Effector memory CD8-positive, alpha-beta T cell (primary cell): ENCODE results near the gene NR3C2.

Experiments used
- ATAC-seq: fragments of 150-1000 bp; cut with Tn5 transposase; replicated peaks from 2 replicates; pipeline ENCODE4 v1.10.0; 2021; ENCODE audit warnings: mild to moderate bottlenecking, moderate library complexity
- DNase-seq, 3 experiments: peaks; one replicate each; pipeline ENCODE4 v3.0.0; 2021
- H3K27ac Mint-ChIP-seq, 2 donors: one replicate each; pipeline ENCODE4 v1.8.0; 2022; ENCODE audit warnings: mild to moderate bottlenecking in 2 of 2, mixed read lengths in 2 of 2, moderate library complexity in 2 of 2
- H3K27me3 Mint-ChIP-seq, 2 donors: one replicate each; pipeline ENCODE4 v1.8.0; 2022; ENCODE audit warnings: mixed read lengths in 2 of 2
- H3K36me3 Mint-ChIP-seq: one replicate; pipeline ENCODE4 v1.8.0; 2022; ENCODE audit warnings: mild to moderate bottlenecking, moderate library complexity, mixed read lengths; ENCODE audit not compliant: insufficient read depth
- H3K4me1 Mint-ChIP-seq, 2 donors: one replicate each; pipeline ENCODE4 v1.8.0; 2022; ENCODE audit warnings: low read depth in 2 of 2, mixed read lengths in 2 of 2
- H3K4me3 Mint-ChIP-seq, 2 donors: one replicate each; pipeline ENCODE4 v1.8.0; 2022; ENCODE audit warnings: mild to moderate bottlenecking in 2 of 2, mixed read lengths in 2 of 2, moderate library complexity in 2 of 2
- H3K9me3 Mint-ChIP-seq, 2 donors: one replicate each; pipeline ENCODE4 v1.8.0; 2022; ENCODE audit warnings: mixed read lengths in 2 of 2
- total RNA-seq, 9 experiments: gene quantifications; one replicate each; lab custom pipeline; 2026; lab: John Stamatoyannopoulos, UW

NR3C2 gene
- 3.8 to 101 (median 35.0) reads per million in 9 experiments for total RNA-seq

DNA sequence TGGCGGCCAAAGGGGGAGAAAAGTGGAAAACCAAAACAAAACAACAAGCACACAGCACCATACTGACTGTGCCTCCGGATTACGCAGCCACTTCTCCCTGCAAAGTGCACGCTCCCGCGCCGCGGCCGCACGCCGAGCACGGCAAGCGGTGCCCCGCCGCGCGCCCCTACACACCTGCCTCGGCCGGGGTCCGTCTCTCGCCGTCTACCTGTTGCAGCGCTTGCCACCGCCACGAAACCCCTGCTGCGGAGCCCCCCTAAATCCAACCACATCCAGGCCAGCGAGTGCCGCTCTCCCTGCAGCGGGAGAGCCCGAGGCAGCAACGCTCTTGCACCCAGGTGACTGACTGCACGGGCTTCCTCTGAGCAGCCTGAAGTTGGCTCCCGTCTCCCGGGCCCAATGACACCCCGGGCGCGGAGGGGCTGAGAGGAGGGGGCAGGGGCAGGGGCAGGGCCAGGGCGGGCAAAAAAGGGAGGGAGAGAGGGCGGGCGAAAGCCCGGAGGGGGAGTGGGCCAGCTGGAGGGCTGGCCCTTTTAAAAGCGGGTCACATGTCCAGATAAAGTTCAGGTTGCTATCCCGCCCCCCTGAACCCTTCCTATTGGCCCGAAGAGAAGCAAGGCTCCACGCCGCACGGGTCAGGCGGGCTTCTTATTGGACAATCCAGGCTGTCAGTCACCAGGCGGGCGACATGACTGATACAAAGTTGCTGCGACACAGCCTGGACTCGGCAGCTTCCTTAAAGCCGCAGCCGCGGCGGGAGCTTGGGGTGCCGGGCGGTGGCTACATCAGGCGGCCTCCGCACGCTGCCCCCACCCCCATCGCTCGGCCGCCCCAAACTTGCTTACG lies at the start of gene NR3C2:
Gene NR3C2, minus strand, starts transcription at position 429 of the 846 bp plus-strand sequence.
- no peaks in the 10 kb centered on the region for H3K9me3 Mint-ChIP-seq

DNA sequence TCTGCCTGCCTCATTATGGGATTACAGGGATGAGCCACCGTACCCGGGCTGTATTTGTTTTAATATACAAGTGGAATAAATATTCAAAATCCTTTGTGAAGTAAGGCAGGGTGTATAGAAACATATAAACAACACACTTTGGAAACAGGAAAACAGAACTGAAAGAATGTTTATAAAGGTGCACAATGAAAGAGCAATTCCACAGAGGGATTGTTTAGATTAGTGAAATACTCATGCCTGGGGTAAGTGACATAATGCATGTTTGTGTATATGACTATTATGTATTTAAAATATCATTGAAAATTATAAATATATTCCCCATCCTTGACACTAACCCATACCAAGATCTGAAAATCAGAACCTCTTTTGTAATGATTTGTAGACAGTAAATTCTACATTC lies 45.0 kb upstream of the NR3C2 start:
- Mint-ChIP-seq H3K4me3 (no peak overlapping the region), H3K36me3 (no peaks in the 10 kb centered on the region), H3K4me1 (no peaks in the 10 kb centered on the region), H3K27me3 (peaks cover 0 to 7% of the 10 kb centered on the region in 2 donors), H3K9me3 (peaks cover 2 to 5% of the 10 kb centered on the region in 2 donors), H3K27ac (no peak overlapping the region)
- DNase-seq (no peak), ATAC-seq (no peak)

More for the DNA sequence above, at the start of gene NR3C2:
- Mint-ChIP-seq H3K27ac (peak within 1 kb of the TSS; percentile 99), H3K4me1 (peaks cover 33% of the 10 kb centered on the region in 2 donors), H3K27me3 (peaks cover 0 to 6% of the 10 kb centered on the region in 2 donors), H3K4me3 (peak within 1 kb of the TSS; percentile 90 to 91), H3K36me3 (peaks cover 40% of the 10 kb centered on the region)
- DNase-seq = peak; percentile 93 to 97 (median 95)
- peak; percentile 75 for ATAC-seq

DNA sequence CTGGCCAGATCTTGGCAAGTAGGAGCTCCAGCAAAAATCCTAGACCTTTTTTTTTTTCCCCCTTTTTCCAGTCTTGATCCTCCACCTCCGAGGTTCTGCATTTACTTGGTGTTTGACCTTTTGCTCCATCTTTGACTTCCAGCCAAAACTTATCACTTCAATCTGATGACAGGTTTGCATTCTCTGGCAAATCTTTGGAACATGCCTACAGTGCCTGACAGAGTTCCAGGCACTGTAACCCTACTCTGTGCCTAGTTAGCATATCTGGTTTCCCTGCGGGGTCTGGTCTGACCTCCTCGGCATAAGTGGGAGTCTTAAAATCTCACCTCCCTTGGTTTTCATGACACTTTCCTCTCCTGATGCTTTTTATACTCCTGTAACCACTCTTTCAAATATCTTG lies 39.4 kb upstream of the NR3C2 start:
- no peaks in the 10 kb centered on the region for H3K36me3 Mint-ChIP-seq
- peaks cover 2 to 5% of the 10 kb centered on the region in 2 donors for H3K9me3 Mint-ChIP-seq
- no peaks in the 10 kb centered on the region for H3K4me1 Mint-ChIP-seq
- peaks cover 0 to 7% of the 10 kb centered on the region in 2 donors for H3K27me3 Mint-ChIP-seq
- no peak overlapping the region for H3K4me3 Mint-ChIP-seq
- H3K27ac Mint-ChIP-seq = no peak overlapping the region
- ATAC-seq (no peak), DNase-seq (no peak)

DNA sequence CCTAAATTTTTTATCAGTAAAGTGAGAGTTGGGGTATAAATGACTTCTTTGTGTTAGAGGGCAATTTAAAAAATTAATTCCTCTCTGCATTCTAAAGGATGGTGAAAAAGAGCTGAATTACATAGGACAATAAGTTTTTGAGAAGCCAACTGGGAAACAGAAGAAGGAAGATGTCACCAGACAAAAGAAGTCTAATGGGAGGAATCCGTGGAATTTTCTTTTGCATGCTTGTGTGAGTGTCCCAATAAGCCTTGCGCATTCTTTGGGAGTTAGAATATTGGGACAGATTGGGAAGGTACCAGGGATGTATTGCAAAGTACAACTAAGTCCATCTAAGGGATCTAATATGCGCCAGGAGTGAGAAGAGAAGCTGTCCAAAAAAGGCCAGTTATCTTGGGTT lies 35.1 kb upstream of the NR3C2 start:
- H3K4me3 Mint-ChIP-seq = no peak overlapping the region
- peaks cover 0 to 7% of the 10 kb centered on the region in 2 donors for H3K27me3 Mint-ChIP-seq
- no peak overlapping the region for H3K27ac Mint-ChIP-seq
- peaks cover 0 to 7% of the 10 kb centered on the region in 2 donors for H3K9me3 Mint-ChIP-seq
- H3K36me3 Mint-ChIP-seq = no peaks in the 10 kb centered on the region
- no peak for DNase-seq
- H3K4me1 Mint-ChIP-seq = no peaks in the 10 kb centered on the region
- no peak for ATAC-seq

DNA sequence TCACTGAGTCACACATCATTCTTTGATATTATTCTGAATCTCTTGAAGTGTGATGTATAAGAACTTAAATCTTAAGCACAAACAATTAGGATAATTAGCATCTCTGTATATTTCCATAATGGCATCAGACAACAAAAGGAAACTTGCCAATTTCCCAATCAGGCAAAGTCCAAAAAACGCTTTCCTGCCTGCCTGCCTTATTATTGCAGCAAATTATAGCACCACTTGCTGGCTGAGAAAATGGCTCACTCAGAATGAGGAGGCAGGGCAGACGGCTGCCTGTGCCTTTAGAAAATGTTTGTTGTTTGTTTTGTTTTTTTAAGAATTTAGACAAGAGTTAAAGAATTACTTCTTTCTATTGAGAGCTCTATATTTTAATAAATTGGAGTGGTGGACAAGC lies 27.7 kb upstream of the NR3C2 start:
- H3K27me3 Mint-ChIP-seq = peaks cover under 1 to 9% of the 10 kb centered on the region in 2 donors
- H3K27ac Mint-ChIP-seq = no peak overlapping the region
- H3K4me3 Mint-ChIP-seq = no peak overlapping the region
- ATAC-seq (no peak), DNase-seq (no peak)
- H3K4me1 Mint-ChIP-seq = no peaks in the 10 kb centered on the region
- peaks cover 0 to 2% of the 10 kb centered on the region in 2 donors for H3K9me3 Mint-ChIP-seq
- H3K36me3 Mint-ChIP-seq = no peaks in the 10 kb centered on the region

DNA sequence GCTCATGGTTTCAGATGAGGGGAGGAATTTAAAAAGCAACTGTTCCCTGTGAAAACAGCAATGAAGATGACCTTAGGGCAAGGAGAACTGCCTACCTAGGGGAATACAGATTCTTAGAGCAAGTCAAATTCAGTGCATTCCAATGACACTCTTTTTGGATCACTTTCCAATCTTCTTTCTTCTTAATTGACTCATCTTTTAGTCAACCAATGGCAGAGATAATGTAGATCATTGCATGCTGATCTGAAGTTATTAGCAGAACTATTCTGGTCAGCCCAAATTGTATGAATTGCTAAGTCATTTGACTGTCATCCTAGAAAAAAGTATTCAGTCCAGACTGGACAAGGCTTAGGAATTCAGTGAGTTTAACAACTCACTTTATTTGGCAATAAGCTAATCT lies 12.6 kb upstream of the NR3C2 start:
- Mint-ChIP-seq H3K36me3 (no peaks in the 10 kb centered on the region), H3K27me3 (peaks cover 14 to 18% of the 10 kb centered on the region in 2 donors), H3K4me3 (no peak overlapping the region), H3K4me1 (peaks cover 0 to 4% of the 10 kb centered on the region in 2 donors), H3K27ac (no peak overlapping the region), H3K9me3 (no peaks in the 10 kb centered on the region)
- no peak for ATAC-seq
- no peak for DNase-seq

DNA sequence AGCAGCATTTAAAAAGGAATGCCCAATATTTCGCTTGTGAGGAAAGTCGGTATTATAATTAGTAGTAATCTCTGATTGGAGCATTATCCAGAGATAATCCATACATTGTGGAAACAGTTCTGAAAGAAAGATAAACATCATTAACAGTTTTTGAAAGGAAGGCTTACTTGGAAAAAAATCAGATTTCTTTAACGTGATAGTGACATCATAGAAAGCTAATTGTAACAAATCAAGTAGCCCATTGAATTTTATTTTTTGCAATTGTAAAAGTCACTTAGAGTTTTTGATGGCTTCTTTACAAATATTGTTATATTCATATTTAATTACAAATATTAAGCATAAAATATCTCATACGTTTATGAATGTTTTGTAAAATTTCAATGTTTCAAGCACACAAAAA lies 11.6 kb upstream of the NR3C2 start:
- Mint-ChIP-seq H3K36me3 (no peaks in the 10 kb centered on the region), H3K4me1 (peaks cover 0 to 4% of the 10 kb centered on the region in 2 donors), H3K27me3 (peaks cover 14 to 16% of the 10 kb centered on the region in 2 donors), H3K27ac (no peak overlapping the region), H3K9me3 (no peaks in the 10 kb centered on the region), H3K4me3 (no peak overlapping the region)
- DNase-seq (no peak), ATAC-seq (no peak)

DNA sequence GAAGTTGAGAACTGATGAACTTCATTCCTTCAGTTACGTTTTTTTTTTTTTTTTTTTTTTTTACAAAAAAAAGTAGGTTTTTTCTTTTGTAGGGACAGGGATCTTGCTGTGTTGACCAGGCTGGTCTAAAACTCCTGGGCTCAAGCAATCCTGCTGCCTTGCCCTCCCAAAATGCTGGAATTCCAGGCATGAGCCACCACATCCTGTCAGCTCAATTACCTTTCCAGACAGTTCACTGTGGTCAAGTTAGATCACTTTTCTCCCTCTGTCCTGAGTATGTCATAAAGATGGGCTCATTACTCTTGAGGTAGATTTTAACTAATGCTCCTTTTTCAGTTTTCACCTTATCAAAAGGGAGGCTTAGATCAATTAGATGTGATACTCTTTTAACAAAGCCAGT lies 10.8 kb upstream of the NR3C2 start:
- H3K9me3 Mint-ChIP-seq = no peaks in the 10 kb centered on the region
- no peak overlapping the region for H3K4me3 Mint-ChIP-seq
- H3K36me3 Mint-ChIP-seq = peaks cover 2% of the 10 kb centered on the region
- DNase-seq = no peak
- H3K27me3 Mint-ChIP-seq = peaks cover 8 to 11% of the 10 kb centered on the region in 2 donors
- no peak for ATAC-seq
- H3K4me1 Mint-ChIP-seq = peaks cover 0 to 4% of the 10 kb centered on the region in 2 donors
- no peak overlapping the region for H3K27ac Mint-ChIP-seq

DNA sequence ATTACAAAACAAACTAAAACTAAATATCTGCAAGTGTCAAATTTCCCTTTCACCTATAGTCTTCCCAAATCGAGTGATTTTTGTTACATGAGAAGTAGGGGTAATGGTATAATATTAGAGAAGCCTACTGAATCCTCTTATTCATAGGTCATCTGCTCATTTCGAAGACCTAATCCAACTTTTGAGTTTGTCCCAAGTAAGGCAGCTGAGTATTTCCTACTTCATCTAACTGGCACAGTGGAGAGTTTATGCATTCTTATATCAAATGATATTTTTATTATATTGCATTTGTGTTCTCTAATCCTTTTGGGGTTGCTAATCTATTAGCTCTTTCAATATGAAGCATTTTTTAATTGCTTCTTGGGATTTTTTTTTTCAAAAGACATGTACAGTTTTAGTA lies 7.7 kb upstream of the NR3C2 start:
- Mint-ChIP-seq H3K4me3 (no peak overlapping the region), H3K36me3 (peaks cover 13% of the 10 kb centered on the region), H3K9me3 (no peaks in the 10 kb centered on the region), H3K4me1 (peaks cover 11 to 13% of the 10 kb centered on the region in 2 donors), H3K27ac (no peak overlapping the region), H3K27me3 (peaks cover 0 to 6% of the 10 kb centered on the region in 2 donors)
- ATAC-seq = no peak
- no peak for DNase-seq

DNA sequence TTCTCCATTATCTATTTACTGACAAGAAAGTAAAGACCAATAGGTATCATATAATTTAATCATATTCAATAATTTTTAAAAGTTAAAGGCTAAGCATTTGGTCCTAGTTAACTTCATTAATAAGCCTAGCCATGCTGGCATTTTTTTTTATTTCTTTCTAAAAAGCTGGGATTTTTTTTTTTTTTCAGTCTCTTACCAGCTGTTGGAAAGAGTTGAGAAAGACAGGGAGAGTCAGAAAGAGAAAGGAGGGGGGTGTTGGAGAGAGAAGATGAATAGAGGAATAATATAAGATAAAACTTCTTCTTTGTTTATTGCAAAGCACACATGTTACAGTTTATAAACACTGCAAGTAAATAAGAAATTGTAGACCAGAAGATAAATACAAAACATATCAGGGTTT lies 5.9 kb upstream of the NR3C2 start:
- ATAC-seq (no peak), DNase-seq (no peak)
- H3K27me3 Mint-ChIP-seq = peaks cover 0 to 6% of the 10 kb centered on the region in 2 donors
- H3K4me3 Mint-ChIP-seq = no peak overlapping the region
- H3K9me3 Mint-ChIP-seq = no peaks in the 10 kb centered on the region
- H3K27ac Mint-ChIP-seq = peak overlapping the region; percentile 10 to 44
- peaks cover 26% of the 10 kb centered on the region for H3K36me3 Mint-ChIP-seq
- peaks cover 11 to 13% of the 10 kb centered on the region in 2 donors for H3K4me1 Mint-ChIP-seq

DNA sequence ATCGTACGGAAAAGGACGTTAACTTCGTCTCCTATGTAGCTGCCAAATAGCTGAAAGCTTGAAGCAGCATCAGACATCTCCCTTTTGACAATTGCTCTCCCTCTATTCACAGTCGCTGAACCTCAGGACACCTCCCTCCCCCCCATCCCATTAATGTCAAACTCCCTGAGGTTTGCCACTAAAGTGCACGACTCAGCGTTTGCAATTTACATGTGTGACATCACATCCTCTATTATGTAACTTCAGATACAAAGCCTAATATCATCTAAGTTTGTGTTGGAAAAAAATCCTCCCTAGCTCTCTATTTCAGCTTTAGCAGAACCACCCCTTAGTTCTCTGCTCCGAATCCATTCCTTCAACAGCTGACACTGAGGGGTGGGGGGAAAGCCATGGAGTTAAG lies 5.5 kb upstream of the NR3C2 start:
- H3K27me3 Mint-ChIP-seq = peaks cover 0 to 6% of the 10 kb centered on the region in 2 donors
- H3K9me3 Mint-ChIP-seq = no peaks in the 10 kb centered on the region
- no peak for DNase-seq
- H3K36me3 Mint-ChIP-seq = peaks cover 30% of the 10 kb centered on the region
- no peak for ATAC-seq
- H3K4me1 Mint-ChIP-seq = peaks cover 11 to 13% of the 10 kb centered on the region in 2 donors
- peak overlapping the region in 1 of 2 donors; percentile 24 for H3K4me3 Mint-ChIP-seq
- H3K27ac Mint-ChIP-seq = peak overlapping the region; percentile 10 to 44

DNA sequence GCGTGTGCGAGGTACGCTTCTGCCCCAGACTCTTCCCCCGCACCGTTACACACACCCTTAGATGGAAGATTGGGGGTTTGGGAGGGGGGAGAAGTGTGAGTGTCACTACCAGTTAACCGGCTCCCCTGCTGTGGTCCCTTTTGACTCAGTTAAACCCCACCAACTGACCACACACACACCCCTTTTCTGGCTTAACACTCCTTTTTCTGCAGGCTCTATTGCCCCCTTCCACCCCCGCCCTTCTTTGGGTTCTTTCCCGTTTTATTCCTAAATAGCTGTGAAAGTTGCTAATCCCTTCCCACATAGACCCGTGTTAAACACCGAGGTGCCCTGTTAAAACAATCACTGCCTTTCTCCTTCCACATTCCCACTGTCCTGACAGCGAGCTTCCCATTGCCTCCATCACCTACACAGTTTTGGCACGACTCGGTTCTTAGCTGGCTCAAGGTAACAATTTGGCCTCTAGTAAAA lies 3.7 kb upstream of the NR3C2 start:
- ATAC-seq (peak; percentile 6), DNase-seq (no peak)
- H3K4me3 Mint-ChIP-seq = peak overlapping the region; percentile 90 to 91
- H3K27me3 Mint-ChIP-seq = peaks cover 0 to 6% of the 10 kb centered on the region in 2 donors
- H3K4me1 Mint-ChIP-seq = peaks cover 18 to 21% of the 10 kb centered on the region in 2 donors
- peaks cover 38% of the 10 kb centered on the region for H3K36me3 Mint-ChIP-seq
- H3K27ac Mint-ChIP-seq = peak overlapping the region; percentile 92
- H3K9me3 Mint-ChIP-seq = no peaks in the 10 kb centered on the region

DNA sequence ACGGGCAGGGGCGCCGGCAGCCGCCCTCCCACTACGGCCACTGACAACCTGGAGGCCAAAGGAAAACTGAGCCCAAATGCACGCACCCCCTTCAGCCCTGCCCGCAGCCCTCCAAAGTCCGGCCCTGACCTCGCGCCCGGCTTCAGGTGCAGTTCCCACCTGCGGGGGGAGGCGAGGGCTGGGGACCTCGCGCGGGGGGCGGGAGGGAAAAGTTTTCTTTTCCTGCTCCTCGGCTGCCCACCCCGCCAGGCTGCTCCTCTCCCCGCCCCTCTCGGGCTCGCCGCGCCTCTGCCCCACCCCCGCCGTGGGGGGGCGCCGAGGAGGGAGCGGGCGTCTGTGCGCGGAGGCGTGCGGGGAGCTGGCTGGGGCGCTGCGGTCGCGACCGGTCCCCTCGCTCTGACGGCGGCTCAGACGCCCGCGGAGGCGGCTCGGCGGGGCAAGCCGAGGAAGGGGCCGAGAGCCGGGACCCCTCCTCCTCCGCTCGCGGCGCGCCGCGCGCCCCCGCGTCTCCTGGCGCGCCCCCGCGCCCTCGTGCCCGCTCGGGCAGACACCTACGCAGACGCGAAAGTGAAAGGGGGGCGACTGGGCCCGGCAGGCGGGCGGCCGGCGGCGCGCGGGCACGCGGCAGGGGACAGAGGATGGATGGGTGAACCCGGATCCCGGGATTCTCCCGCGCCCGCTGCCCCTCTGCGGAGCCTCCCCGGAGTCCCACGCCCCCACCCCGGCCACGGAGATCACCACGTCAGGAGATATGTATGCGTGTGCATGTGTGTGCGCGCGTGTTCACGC lies 3.1 kb upstream of the NR3C2 start:
- peak; percentile 73 to 78 (median 73) for DNase-seq
- no peaks in the 10 kb centered on the region for H3K9me3 Mint-ChIP-seq

More for the DNA sequence above, 3.1 kb upstream of the NR3C2 start:
- peaks cover 0 to 6% of the 10 kb centered on the region in 2 donors for H3K27me3 Mint-ChIP-seq
- peak; percentile 39 for ATAC-seq
- peak overlapping the region; percentile 90 to 91 for H3K4me3 Mint-ChIP-seq
- peak overlapping the region; percentile 92 for H3K27ac Mint-ChIP-seq
- peaks cover 38% of the 10 kb centered on the region for H3K36me3 Mint-ChIP-seq
- H3K4me1 Mint-ChIP-seq = peaks cover 20 to 24% of the 10 kb centered on the region in 2 donors
